GM13976 (cell line): Measurements from ENCODE around the gene MRGPRF.
"Not testable (repeated sequence)": the region's sequence is repeated elsewhere in the genome, so short reads cannot be mapped to it uniquely, and the experiment has no call there.

Experiments used
- DNase-seq: peaks from one replicate; pipeline ENCODE4 v3.0.0; 2012; ENCODE audit warnings: low spot score
- CTCF ChIP-seq: IDR thresholded peaks from 2 replicates; pipeline ENCODE4 v1.5.1; 2012; ENCODE audit warnings: borderline replicate concordance, mild to moderate bottlenecking; ENCODE audit not compliant: insufficient read depth; ENCODE audit errors: extremely low read depth, missing control alignments, control extremely low read depth
- in situ Hi-C: fragments of 300-500 bp; cut with MboI; formaldehyde crosslinking; loops from one replicate; pipeline ENCODE4 v1.12.0; 2022; ENCODE audit warnings: low sequenced_read_pairs, mixed read lengths, inconsistent platforms; ENCODE audit not compliant: unreplicated experiment

The MRGPRF gene

GRCh38 chr11:68978626-68978930 lies 34.5 kb downstream of the MRGPRF start:
- no peak for DNase-seq
- TF ChIP-seq CTCF = no peak
- in situ Hi-C loops = no loop called here

GRCh38 chr11:68977781-68978625 lies 35.0 kb downstream of the MRGPRF start:
- DNase-seq = no peak
- no peak for TF ChIP-seq CTCF
- in situ Hi-C loops = no loop called here

- no peak for TF ChIP-seq CTCF
- no peak for DNase-seq
- in situ Hi-C loops = no loop called here
Observed at GRCh38 chr11:68976563-68976962, 36.5 kb downstream of the MRGPRF start.

- DNase-seq = no peak
- in situ Hi-C loops = no loop called here
- TF ChIP-seq CTCF = no peak
Observed at GRCh38 chr11:68976095-68976494, 37.0 kb downstream of the MRGPRF start.

- no peak for TF ChIP-seq CTCF
- in situ Hi-C loops = no loop called here
- DNase-seq = peak; percentile 67
Observed at GRCh38 chr11:68974421-68975194, 38.4 kb downstream of the MRGPRF start.

- in situ Hi-C loops, DNase-seq: not testable (repeated sequence)
Observed at GRCh38 chr11:68973706-68974105, 39.3 kb downstream of the MRGPRF start.

GRCh38 chr11:68973219-68973618 lies 39.8 kb downstream of the MRGPRF start:
- no peak for TF ChIP-seq CTCF
- in situ Hi-C loops = no loop called here
- DNase-seq = no peak
